PC-3 (cell line): ENCODE data around the gene FAM222A. TPM values are rescaled to one million over a fixed set of nuclear protein-coding genes. Genes with fewer than 3 reads are reported as not detected.

Experiments
- ATAC-seq: fragments of 200-7000 bp; cut with Tn5 transposase; 2 replicates; pipeline ENCODE4 v1.9.1; 2020; ENCODE audit warnings: mild to moderate bottlenecking, moderate library complexity
- BruUV-seq: library from RNA; stranded (reverse); fragments of 400-500 nt; replicated peaks from 2 replicates; lab custom pipeline; 2021; lab: Mats Ljungman, UMichigan
- CTCF ChIA-PET: fragments of 300-600 bp; sonication (Branson Sonifier 250); formaldehyde crosslinking; loops from one replicate; lab custom pipeline; 2022; ENCODE audit warnings: antibody characterized with exemption; lab: Charles Lee
- POLR2A ChIA-PET: fragments of 300-600 bp; sonication (Branson Sonifier 250); formaldehyde crosslinking; loops from one replicate; lab custom pipeline; 2022; ENCODE audit warnings: antibody characterized with exemption; ENCODE audit not compliant: unreplicated experiment; lab: Charles Lee
- DNase-seq: peaks from one replicate; pipeline ENCODE4 v3.0.0-alpha.2; 2015
- H2AFZ ChIP-seq: fragments of 300-600 bp; sonication (generic); 2 replicates; pipeline ENCODE4 v1.6.0; 2016; ENCODE audit warnings: antibody characterized with exemption, low read length
- H3F3A ChIP-seq: fragments of 300-600 bp; sonication (generic); one replicate; pipeline ENCODE4 v1.6.0; 2017; ENCODE audit warnings: antibody characterized with exemption, low read length, control low read depth, mild to moderate bottlenecking; ENCODE audit not compliant: unreplicated experiment
- H3K27ac ChIP-seq: fragments of 300-600 bp; sonication (generic); 2 replicates; pipeline ENCODE4 v1.5.1; 2016; ENCODE audit warnings: mild to moderate bottlenecking, low read length
- H3K27me3 ChIP-seq: fragments of 300-600 bp; sonication (generic); 2 replicates; pipeline ENCODE4 v1.6.1; 2016; ENCODE audit warnings: low read length, mixed read lengths
- H3K36me3 ChIP-seq: fragments of 300-600 bp; sonication (generic); 2 replicates; pipeline ENCODE4 v1.6.1; 2016; ENCODE audit warnings: low read depth, mixed run types, low read length, mixed read lengths
- H3K4me1 ChIP-seq: fragments of 300-600 bp; sonication (generic); 2 replicates; pipeline ENCODE4 v1.5.1; 2016; ENCODE audit warnings: low read length; ENCODE audit not compliant: insufficient read depth
- H3K4me2 ChIP-seq: fragments of 300-600 bp; sonication (generic); 2 replicates; pipeline ENCODE4 v1.6.0; 2016; ENCODE audit warnings: low read length
- H3K4me3 ChIP-seq: fragments of 300-600 bp; sonication (generic); 2 replicates; pipeline ENCODE4 v1.5.1; 2016; ENCODE audit warnings: mild to moderate bottlenecking, low read length, mixed read lengths
- H3K79me2 ChIP-seq: fragments of 300-600 bp; sonication (generic); 2 replicates; pipeline ENCODE4 v1.6.1; 2017; ENCODE audit warnings: low read length, mixed read lengths
- H3K9ac ChIP-seq: fragments of 300-600 bp; sonication (generic); 2 replicates; pipeline ENCODE4 v1.6.0; 2016; ENCODE audit warnings: mild to moderate bottlenecking, low read length
- H3K9me2 ChIP-seq: fragments of 300-600 bp; sonication (generic); replicated peaks from 2 replicates; pipeline ENCODE4 v1.6.1; 2016; ENCODE audit warnings: mixed run types, low read length, mixed read lengths
- H3K9me3 ChIP-seq: fragments of 300-600 bp; sonication (generic); 2 replicates; pipeline ENCODE4 v1.6.1; 2016; ENCODE audit warnings: low read length, mixed read lengths
- H4K20me1 ChIP-seq: fragments of 300-600 bp; sonication (generic); 2 replicates; pipeline ENCODE4 v1.6.1; 2016; ENCODE audit warnings: low read length, mixed read lengths
- EZH2 ChIP-seq: fragments of 300-600 bp; sonication (generic); IDR thresholded peaks from one replicate; pipeline ENCODE4 v1.6.1; 2017; ENCODE audit warnings: antibody characterized with exemption, mild to moderate bottlenecking, low read length; ENCODE audit not compliant: unreplicated experiment
- EZH2phosphoT487 ChIP-seq: fragments of 300-600 bp; sonication (generic); IDR thresholded peaks from 2 replicates; pipeline ENCODE4 v1.6.1; 2018; ENCODE audit warnings: mild to moderate bottlenecking, antibody characterized with exemption, low read length, borderline replicate concordance
- intact Hi-C: fragments of 100-400 bp; cut with micrococcal nuclease; formaldehyde crosslinking; loops from 2 replicates; pipeline ENCODE4 v1.9.0; 2023
- total RNA-seq: library from RNA; depleted of rRNA; stranded (reverse); fragments of >200 nt; gene quantifications from 2 replicates; pipeline ENCODE4 v1.2.3, GENCODE V29; 2014
- TF ChIP-seq, protein P1 (sequence below): fragments of 300-600 bp; sonication (generic); conservative IDR thresholded peaks from 2 replicates; pipeline ENCODE4 v1.5.1; 2017; ENCODE audit warnings: antibody characterized with exemption, low read depth, mild to moderate bottlenecking, low read length

The FAM222A gene
- total RNA-seq, 1 experiment from 2014 or later, result 11.7 TPM

DNA sequence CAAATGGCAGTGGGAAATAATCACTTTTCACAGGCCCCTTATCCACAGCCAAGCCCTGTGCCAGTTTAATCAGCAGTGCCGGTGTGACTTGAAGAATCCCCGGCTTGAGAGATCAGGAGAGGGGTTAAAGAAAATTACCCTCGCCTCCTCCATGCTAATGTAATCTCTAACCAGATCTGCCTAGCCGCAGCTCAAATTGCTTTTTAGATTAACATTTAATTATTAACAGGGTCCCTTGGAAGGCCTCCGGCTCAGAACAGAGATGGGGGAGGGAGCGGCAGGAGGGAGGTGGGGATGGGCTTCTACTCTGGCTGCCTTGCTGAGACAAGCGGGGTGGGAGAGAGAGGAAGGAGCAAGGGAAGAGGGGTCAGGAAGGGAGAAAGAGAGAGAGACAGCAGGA lies 24.0 kb downstream of the FAM222A start:
- H3K9ac ChIP-seq, result no peak overlapping the region
- ChIA-PET POLR2A (no interaction called here), CTCF (no interaction called here)
- H3K4me3 ChIP-seq, result no peak overlapping the region
- H3K4me2 ChIP-seq, result no peak overlapping the region
- H2AFZ ChIP-seq, result no peak overlapping the region
- no TSS peak for BruUV-seq
- TF ChIP-seq EZH2 (no peak), EZH2phosphoT487 (no peak)
- TF ChIP-seq, protein P1, sequence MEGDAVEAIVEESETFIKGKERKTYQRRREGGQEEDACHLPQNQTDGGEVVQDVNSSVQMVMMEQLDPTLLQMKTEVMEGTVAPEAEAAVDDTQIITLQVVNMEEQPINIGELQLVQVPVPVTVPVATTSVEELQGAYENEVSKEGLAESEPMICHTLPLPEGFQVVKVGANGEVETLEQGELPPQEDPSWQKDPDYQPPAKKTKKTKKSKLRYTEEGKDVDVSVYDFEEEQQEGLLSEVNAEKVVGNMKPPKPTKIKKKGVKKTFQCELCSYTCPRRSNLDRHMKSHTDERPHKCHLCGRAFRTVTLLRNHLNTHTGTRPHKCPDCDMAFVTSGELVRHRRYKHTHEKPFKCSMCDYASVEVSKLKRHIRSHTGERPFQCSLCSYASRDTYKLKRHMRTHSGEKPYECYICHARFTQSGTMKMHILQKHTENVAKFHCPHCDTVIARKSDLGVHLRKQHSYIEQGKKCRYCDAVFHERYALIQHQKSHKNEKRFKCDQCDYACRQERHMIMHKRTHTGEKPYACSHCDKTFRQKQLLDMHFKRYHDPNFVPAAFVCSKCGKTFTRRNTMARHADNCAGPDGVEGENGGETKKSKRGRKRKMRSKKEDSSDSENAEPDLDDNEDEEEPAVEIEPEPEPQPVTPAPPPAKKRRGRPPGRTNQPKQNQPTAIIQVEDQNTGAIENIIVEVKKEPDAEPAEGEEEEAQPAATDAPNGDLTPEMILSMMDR, result no peak
- ATAC-seq (no peak), DNase-seq (no peak)
- H3K79me2 ChIP-seq, result no peaks in the 10 kb centered on the region
- intact Hi-C loops, result no loop called here
- H3K9me3 ChIP-seq, result no peaks in the 10 kb centered on the region
- H3F3A ChIP-seq, result no peaks in the 10 kb centered on the region
- no peaks in the 10 kb centered on the region for H3K4me1 ChIP-seq
- no peaks in the 10 kb centered on the region for H3K9me2 ChIP-seq
- no peak overlapping the region for H3K27ac ChIP-seq
- H3K36me3 ChIP-seq, result no peaks in the 10 kb centered on the region
- H4K20me1 ChIP-seq, result no peaks in the 10 kb centered on the region
- no peaks in the 10 kb centered on the region for H3K27me3 ChIP-seq

DNA sequence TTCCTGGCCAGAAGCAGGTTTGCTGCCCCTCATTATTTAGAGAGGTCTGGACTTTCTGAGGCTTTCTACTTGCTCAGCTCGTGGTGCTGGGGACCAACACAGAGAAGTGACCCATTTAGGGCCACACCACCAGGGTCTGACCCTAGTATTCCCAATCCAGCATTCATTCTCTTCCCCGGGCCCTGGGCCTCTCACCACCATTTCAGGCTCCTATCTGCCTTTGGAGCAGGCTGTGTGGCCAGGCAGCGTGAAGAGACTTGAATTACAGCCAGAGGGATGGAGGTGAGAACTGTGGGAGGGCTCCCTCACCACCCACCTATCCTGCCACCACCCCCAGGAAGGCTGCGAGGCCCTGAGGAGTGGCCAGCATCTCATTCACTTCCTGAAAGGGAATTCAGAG lies 24.6 kb downstream of the FAM222A start:
- intact Hi-C loops, result no loop called here
- TF ChIP-seq EZH2phosphoT487, result no peak
- TF ChIP-seq, protein P1, result no peak
- Histone ChIP-seq H3K27ac (no peak overlapping the region), H4K20me1 (no peaks in the 10 kb centered on the region), H3K4me1 (no peaks in the 10 kb centered on the region), H3K9me3 (no peaks in the 10 kb centered on the region), H3K36me3 (no peaks in the 10 kb centered on the region), H3K9me2 (no peaks in the 10 kb centered on the region), H3K79me2 (no peaks in the 10 kb centered on the region), H3K4me3 (no peak overlapping the region), H2AFZ (no peak overlapping the region), H3K9ac (no peak overlapping the region), H3K27me3 (no peaks in the 10 kb centered on the region), H3F3A (no peaks in the 10 kb centered on the region), H3K4me2 (no peak overlapping the region)
- no TSS peak for BruUV-seq
- ChIA-PET POLR2A (no interaction called here), CTCF (interaction anchor here (0.6 kb wide), 1 partner anchor 601 kb away, joined by 3 read pairs; no protein-coding TSS in a partner anchor)
- ATAC-seq (no peak), DNase-seq (no peak)

DNA sequence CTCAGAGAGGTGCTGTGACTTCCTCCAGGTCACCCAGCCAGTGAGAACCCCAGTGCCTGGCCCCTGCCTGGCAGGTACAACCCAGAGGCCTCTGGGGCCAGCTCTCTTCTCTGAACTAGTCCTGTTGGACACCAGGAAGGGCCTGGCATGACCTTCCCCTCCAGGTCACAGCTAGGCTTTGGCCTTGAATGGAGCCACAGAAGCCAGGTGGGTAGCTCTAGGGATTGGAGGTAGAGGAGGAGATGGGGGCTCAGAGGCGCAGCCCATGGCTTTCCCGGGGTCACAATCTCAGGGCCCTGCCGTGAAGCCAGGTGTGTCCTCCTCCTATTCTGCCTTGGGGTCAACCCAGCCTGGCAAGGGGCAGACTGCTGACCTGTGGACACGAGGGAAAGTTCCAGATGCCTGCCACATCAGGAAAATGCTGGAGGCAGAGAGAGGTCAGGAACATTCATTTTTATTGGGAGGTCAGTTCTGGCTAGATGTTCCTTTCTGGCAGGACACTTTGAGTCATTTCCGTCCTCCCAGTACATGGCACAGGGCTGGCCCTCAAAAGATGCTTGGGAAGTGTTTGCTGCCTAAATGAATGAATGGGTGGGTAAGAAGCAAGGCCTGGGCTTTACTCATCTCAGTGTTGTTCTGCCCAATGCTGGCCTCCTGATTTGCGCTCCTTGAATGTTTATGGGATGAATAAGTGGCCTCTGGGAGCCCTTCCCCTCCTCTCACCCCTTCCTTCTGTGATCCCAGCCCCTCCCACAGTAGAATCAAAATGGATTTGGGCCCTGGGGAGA lies 25.4 kb downstream of the FAM222A start:
- H3K36me3 ChIP-seq, result no peaks in the 10 kb centered on the region
- intact Hi-C loops, result no loop called here
- CTCF ChIA-PET, result interaction anchor here (0.6 kb wide), 1 partner anchor 602 kb away, joined by 3 read pairs; no protein-coding TSS in a partner anchor
- no peaks in the 10 kb centered on the region for H4K20me1 ChIP-seq
- TF ChIP-seq EZH2, result no peak
- TF ChIP-seq, protein P1, result no peak
- no peak for TF ChIP-seq EZH2phosphoT487
- no peak overlapping the region for H3K27ac ChIP-seq
- H3K9me3 ChIP-seq, result no peaks in the 10 kb centered on the region
- ATAC-seq (peak; percentile 81), DNase-seq (peak; percentile 11)
- BruUV-seq, result no TSS peak
- no peak overlapping the region for H3K4me3 ChIP-seq
- H3K79me2 ChIP-seq, result no peaks in the 10 kb centered on the region
- POLR2A ChIA-PET, result no interaction called here
- H3K4me2 ChIP-seq, result no peak overlapping the region
- H3K9me2 ChIP-seq, result no peaks in the 10 kb centered on the region
- no peak overlapping the region for H2AFZ ChIP-seq
- no peaks in the 10 kb centered on the region for H3F3A ChIP-seq
- H3K9ac ChIP-seq, result no peak overlapping the region
- no peaks in the 10 kb centered on the region for H3K4me1 ChIP-seq
- H3K27me3 ChIP-seq, result no peaks in the 10 kb centered on the region
